HG02938 (cell line): ENCODE results near the gene FBXO38.
"Not testable (repeated sequence)": the region's sequence is repeated elsewhere in the genome, so short reads cannot be mapped to it uniquely, and the experiment has no call there.

Experiments used
- ATAC-seq: cut with Tn5 transposase; IDR thresholded peaks from one replicate; pipeline ENCODE4 v1.9.1; 2021; ENCODE audit warnings: mild to moderate bottlenecking, moderate library complexity; ENCODE audit not compliant: unreplicated experiment

The FBXO38 gene

GRCh38 chr5:148427370-148428042 is 43.7 kb downstream of the FBXO38 start:
- ATAC-seq = no peak

GRCh38 chr5:148428848-148429247 is 45.1 kb downstream of the FBXO38 start:
- no peak for ATAC-seq

GRCh38 chr5:148433826-148434225 is 50.1 kb downstream of the FBXO38 start:
- ATAC-seq = no peak

- no peak for ATAC-seq
These were observed 52.3 kb downstream of the FBXO38 start for GRCh38 chr5:148436029-148436428.

GRCh38 chr5:148437249-148437648 is 53.5 kb downstream of the FBXO38 start:
- no peak for ATAC-seq

GRCh38 chr5:148438933-148439332 is 55.2 kb downstream of the FBXO38 start:
- no peak for ATAC-seq

- ATAC-seq = no peak
These were observed 59.5 kb downstream of the FBXO38 start for GRCh38 chr5:148443241-148443640.

GRCh38 chr5:148443998-148444397 is 60.2 kb downstream of the FBXO38 start:
- peak; percentile 96 for ATAC-seq

- ATAC-seq = no peak
These were observed 61.8 kb downstream of the FBXO38 start for GRCh38 chr5:148445578-148445977.

- no peak for ATAC-seq
These were observed 62.9 kb downstream of the FBXO38 start for GRCh38 chr5:148446611-148447010.

- ATAC-seq = no peak
These were observed 68.9 kb downstream of the FBXO38 start for GRCh38 chr5:148452499-148453193.

GRCh38 chr5:148454576-148454975 is 70.8 kb downstream of the FBXO38 start:
- ATAC-seq = no peak

- ATAC-seq = no peak
These were observed 71.4 kb downstream of the FBXO38 start for GRCh38 chr5:148455185-148455584.

GRCh38 chr5:148457183-148457620 is 73.4 kb downstream of the FBXO38 start:
- peak; percentile 76 for ATAC-seq

- ATAC-seq = no peak
These were observed 74.5 kb downstream of the FBXO38 start for GRCh38 chr5:148458036-148458888.

GRCh38 chr5:148459669-148460068 is 75.9 kb downstream of the FBXO38 start:
- ATAC-seq = no peak

GRCh38 chr5:148465381-148466235 is 81.8 kb downstream of the FBXO38 start:
- ATAC-seq = no peak

GRCh38 chr5:148466236-148466580 is 82.5 kb downstream of the FBXO38 start:
- no peak for ATAC-seq

GRCh38 chr5:148467958-148468357 is 84.2 kb downstream of the FBXO38 start:
- no peak for ATAC-seq

GRCh38 chr5:148468746-148469145 is 85.0 kb downstream of the FBXO38 start:
- ATAC-seq = not testable (repeated sequence)

GRCh38 chr5:148469501-148469935 is 85.8 kb downstream of the FBXO38 start:
- ATAC-seq = no peak
